DMS79 treated with DMSO at 0.1 percent for 48 hours (cell line): ENCODE results near the gene ERCC2.
A peak's percentile ranks its signal among the peaks of the same experiment; 100 is the strongest.

ENCODE experiments used
- DNase-seq: peaks from one replicate; lab custom pipeline; 2025; lab: John Stamatoyannopoulos, UW

Gene ERCC2

DNA sequence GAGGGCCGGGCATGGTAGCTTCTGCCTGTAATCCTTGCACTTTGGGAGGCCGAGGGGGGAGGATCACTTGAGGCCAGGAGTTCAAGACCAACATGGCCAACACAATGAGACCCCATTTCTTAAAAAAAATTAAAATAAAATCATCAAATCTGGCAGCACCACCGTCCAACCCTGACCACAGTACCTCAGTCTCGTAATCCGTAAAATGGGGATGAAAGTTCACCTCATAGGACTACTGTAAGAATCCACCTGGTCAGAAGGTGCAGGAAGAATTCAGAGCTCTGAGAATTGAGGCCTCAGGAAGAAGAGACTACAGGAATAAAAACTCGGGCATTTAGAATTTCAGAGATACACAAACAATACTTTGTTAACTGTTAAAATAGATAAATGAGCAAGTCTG lies 31.4 kb upstream of the ERCC2 start:
- DNase-seq, result no peak

DNA sequence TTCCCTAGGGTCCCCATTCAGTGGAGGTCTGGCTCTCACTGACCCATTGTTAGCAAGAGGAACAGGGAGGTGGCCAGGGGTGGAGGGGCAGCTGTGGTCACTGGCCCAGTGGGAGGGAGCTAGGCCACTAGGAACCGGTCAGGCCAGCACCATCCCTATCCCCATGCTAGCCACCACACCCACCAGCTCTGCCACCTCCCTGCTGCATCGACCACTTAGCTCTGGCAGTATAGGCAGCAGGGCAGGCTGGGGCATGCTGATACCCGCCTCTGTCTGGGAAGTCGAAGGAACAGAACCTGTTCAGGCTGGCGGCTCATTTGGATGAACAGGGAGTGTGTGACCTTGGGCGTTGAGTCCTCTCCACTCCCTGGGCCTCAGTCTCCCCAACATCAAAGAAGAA lies 29.8 kb upstream of the ERCC2 start:
- peak; percentile 5 for DNase-seq

DNA sequence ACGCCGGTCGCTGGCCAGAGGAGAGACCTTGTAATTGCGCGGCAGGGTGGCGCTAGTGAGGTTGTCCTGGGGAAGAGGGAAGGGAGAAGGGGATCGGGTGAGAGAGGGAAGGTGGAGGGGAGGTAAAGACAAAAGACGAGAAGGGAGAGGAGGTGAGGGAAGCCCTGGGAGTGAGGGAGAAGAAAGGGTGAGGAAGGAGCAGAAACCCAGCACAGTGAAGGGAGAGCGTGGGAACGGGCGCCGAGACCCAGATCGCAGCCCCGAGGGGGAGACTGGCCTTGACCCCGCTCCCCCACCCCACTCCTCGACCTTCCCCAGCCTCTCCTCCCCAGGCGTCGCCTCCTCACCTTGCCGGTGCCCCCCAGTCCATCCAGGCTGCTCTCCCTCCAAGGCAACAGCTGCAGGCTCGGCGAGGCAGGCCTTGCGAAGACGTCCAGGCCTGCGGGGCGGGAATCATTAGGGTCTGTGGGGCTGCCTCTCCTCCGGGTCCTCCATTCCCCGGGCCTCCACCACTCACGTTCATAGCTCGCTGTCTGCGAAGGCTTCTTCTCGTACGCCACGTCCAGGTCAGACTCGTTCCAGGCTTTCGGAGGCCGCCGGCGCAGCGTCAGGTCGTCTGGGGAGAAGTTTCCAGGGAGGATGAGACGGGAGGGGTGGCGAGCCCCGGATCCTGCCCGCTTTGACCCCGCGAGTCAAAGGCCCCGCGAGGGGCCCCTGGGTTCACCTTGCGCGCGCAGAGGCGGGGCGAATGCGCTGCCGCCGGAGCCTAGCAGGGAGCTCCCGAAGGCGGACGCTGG lies 25.6 kb upstream of the ERCC2 start:
- no peak for DNase-seq

DNA sequence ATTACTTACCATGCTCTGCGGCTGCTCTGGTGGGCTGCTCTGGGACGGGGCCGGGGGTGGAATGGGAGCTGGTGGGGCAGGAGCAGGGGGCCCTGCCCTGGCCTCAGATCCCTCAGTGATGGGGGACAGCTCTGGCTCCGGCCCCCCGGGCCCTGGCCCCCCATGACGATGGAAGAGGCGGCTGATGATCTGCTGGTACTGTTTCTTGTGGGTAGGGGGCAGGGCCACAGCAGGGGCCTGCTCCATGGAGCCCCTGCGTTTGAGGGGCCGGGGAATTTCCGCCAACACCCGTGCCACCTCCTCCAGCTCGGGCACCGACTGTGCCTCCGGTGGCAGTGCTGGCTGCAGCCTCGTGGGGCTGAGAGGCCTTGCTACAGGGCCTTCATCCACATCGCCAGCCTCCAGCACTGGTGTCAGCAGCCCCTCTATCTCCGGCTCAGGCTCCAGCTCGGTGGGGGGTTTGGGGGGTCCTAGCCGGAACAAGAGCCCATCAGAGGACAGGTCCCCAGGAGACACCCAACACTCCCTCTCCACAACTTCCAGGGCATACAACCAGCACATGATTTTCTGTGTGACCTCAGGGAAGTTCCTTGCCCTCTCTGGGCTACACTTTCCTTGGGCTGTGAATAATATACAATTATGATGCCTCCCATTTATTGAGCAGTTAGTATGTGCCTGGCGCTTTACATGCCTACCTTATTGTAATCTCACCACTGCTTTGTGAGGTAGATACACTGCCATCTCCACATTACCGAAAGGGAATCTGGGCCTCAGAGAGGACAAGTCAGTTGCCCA lies 21.7 kb upstream of the ERCC2 start:
- DNase-seq, result no peak

DNA sequence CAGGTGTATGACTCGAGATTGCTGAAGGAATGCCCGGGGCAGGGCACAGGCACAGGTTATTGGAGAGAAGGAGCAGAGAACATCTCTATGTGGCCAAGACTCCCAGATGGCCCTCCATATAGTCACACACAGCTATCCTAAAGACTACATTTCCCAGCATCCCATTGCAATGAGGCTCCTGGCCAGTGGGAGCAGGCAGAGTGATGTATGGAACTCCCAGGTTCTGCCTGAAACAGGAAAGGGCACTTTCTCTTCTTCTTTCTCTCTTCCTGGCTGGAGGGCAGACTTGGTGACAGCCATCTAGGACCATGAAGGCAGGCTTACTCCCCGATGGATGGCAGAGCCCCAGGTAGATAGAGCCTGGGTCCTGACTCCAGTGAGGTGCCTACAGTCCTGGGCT lies 21.0 kb upstream of the ERCC2 start:
- no peak for DNase-seq

DNA sequence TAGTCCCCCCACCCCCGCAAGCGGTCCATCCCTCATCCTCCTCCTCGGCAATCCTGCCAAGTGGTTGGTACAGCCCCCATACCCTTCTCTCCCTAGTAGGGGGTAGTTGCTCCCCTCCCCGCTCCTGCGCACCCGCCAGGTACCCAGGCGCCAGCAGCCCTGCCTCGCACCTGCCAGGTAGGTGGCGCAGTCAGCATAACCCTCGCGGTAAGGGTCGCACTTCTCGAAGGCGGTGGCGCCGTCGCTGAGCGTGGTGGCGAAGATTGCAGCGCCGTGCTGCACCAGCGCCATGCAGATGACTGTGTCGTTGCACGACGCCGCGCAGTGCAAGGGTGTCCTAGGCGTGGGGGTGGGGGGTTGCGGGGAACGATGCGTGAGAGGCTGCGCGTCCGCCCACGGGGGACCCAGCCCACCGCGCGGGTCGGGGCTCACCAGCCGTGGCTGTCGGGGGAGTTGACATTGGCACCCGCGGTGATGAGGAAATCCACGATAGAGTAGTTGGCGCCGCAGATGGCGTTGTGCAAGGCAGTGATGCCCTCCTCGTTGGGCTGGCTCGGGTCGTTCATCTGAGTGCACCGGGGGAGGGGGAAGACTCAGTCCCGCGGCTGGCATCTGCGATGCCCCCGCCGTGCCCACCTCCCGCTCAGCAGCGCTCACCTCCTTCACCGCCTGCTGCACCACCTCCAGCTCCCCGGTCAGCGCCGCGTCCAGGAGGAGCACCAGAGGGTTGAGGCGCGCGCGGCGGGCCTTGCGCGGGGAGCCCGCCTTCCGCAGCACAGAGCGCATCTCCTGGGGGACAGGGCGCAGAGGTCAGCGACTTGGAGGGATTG lies 15.2 kb upstream of the ERCC2 start:
- DNase-seq, result peak; percentile 12

DNA sequence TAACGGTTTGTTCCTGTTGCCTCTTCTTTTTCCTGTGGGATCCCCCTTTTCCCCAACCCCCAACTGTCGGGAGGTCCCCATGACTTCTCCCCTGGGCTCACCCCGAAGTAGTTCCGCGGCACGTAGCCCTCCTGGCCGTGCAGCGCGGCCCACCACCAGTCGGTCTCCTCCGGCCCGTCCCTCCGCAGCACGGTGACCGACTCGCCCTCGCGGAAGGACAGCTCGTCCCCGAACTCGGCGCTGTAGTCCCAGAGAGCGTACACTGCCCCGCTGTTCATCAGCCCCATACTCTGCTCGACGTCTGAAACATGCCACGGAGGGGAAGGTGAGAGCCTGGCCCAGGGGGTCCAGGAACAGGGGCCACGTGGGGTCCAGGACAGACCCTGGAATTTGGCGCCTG lies 12.1 kb upstream of the ERCC2 start:
- no peak for DNase-seq

DNA sequence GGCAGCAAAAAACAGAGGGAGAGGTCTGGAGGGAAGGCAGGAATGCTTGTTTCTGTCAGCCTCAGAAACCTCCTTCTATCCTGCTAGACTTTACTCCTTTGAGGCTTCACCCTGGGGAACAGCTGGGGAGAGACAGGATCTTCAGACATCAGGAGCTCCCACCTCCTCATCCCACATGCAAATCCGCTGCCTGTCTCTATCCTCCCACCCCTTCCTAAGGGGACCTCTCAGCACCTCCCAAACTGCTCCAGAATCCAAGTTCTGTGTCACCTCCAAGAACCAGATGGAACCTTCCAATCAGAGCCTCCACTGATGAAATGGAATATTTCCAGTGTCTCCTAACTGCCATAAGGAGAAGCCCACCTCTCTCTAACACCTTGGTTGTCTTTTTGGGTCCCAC lies 9.7 kb upstream of the ERCC2 start:
- DNase-seq, result no peak

DNA sequence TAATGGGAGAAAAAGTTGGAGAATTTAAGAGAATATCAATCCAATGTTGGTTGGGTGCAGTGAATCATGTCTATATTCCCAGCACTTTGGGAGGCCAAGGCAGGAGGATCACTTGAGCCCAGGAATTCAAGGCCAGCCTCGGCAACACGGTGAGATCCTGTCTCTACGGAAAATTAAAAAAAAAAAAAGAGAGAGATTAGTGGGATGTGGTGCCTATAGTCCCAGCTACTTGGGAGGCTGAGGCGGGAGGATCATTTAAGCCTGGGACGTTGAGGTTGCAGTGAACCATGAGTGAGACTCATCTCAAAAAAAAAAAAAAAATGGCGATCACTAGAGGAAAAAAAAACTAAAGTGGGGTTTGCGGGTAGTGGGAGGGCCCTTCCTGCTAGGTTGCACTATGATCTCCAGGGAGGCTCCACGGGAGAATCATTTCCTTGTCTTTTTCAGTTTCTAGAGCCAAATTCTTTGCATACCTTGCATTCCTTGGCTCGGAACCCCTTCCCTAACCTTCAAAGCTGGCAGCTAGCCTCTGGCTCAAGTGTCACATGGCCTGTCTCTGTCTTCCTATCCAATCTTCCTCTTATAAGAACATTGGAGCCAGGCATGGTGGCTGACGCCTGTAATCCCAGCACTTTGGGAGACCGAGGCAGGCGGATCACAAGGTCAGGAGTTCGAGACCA lies 5.8 kb upstream of the ERCC2 start:
- DNase-seq, result no peak

DNA sequence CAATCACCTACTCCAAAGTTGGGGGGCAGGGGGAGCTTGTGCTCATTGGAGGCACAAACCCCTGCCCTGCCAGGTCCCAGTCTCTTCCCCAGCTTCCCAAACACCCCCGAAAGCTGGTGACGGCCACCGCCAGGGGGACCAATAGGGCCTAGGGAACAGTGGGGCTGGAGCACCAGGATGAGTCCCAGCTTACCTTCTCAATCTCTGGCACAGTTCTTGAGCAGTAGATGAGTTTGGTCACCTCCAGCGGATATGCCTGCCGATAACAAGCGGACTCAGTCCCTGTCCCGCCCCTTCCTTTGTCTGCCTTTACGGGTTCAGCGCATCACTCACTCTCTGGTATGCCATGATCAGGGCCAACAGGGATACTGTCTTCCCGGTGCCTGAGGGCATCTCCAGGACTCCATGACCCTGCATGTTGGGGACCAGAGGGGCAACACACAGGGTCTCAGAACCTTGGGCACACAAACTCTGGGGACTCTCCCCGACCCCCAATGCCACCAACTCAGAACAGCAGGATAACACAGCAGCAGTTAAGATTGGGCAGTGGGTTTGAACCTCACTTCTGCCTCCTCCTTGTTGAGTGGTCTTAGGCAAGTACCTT lies 1.5 kb downstream of the ERCC2 start:
- DNase-seq, result no peak

DNA sequence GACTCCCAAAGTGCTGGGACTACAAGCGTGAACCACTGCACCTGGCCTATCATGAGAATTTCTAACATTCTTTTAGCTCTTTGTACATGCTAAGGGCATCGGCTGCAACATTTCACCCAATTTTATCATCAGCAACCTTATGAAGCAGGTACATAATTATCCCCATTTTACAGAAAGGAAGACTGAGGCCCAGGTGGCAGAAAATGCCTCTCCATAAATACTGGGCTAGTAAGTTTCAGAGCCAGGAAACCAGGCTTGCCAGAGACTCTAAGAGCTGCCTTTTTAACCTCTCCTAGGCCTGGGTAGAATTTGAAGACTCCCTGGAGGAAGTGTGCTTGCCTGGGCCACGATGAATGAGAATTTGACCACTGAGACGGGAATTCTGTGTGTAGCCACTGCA lies 2.2 kb downstream of the ERCC2 start:
- no peak for DNase-seq

DNA sequence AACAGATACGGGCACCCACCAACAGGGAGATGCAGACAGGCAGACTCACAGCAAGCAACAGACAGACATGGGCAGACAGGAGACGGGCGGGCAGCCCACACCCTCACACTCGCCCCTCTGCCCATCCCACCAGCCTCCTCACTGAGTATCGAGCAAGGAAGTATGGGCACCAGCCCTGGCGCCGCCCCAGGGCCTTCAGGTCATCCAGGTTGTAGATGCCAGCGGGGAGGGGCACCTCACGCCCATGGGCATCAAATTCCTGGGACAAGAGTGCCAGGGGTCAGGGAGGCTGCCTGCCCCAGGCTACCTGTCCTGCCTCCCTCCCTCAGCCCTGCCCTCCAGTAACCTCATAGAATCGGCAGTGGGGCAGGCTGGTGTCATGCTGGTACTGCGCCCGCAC lies 5.7 kb downstream of the ERCC2 start:
- DNase-seq, result no peak

DNA sequence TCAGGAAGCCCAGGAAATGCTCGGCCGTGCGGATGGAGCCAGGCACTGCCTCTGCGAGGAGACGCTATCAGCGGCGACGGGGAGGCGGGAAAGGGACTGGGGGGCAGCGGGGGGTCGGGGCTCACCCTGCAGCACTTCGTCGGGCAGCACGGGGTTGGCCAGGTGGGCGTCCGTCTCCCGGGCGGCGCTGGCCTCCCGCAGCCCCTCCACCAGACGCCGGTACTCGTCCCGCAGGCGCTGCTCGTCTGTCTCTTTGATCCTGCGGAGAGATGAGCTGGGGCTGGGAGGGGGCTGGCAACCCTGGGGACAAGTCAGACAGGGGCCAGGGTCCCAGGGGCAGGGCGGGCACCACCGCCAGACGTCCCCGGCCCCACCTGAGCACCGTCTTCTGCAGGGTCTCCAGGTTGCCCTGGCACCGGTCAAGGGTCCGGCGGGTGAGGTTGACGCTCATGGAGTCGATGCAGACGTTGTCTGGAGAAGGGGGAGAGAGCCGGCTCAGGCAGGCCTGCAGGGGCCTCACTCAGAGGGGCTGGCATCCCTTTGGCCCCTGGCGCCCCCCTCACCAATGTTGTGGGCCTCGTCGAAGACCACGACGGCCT lies 6.4 kb downstream of the ERCC2 start:
- no peak for DNase-seq

DNA sequence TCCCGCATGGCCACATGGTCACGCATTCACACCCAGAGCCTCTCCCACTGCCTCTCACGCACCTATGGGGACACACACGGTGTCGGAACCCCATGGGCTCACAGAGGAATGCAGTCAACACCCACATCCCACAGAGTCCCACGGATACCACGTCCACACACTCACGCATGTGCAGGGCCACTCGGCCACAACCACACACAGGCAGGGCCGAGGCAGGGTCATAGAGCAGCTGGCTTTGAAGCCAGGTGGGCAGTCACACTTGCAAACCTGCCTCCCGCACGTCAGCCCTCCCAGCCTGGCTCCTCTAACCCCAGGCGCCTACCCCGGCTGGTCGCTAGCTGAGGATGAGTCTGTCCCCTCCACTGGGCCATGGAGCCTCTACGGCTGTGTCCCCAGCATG lies 8.1 kb downstream of the ERCC2 start:
- DNase-seq, result no peak

DNA sequence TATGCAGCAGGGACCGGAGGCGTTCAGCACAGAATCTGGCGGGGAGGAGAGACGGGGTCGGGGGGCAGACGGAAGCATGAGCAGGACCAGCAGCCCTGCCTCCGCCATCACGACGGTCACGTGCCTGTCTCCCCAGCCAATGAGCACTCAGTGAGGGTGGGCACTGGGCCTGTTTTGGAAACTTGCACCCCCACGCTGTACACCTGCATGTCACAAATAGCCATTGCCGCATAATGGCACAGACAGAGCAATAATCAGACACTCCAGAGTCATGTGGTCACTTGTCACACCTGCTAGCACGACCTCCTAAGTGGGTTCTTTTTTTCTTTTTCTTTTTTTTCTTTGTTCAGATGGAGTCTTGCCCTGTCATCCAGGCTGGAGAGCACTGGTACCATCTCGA lies 8.8 kb downstream of the ERCC2 start:
- DNase-seq, result no peak

DNA sequence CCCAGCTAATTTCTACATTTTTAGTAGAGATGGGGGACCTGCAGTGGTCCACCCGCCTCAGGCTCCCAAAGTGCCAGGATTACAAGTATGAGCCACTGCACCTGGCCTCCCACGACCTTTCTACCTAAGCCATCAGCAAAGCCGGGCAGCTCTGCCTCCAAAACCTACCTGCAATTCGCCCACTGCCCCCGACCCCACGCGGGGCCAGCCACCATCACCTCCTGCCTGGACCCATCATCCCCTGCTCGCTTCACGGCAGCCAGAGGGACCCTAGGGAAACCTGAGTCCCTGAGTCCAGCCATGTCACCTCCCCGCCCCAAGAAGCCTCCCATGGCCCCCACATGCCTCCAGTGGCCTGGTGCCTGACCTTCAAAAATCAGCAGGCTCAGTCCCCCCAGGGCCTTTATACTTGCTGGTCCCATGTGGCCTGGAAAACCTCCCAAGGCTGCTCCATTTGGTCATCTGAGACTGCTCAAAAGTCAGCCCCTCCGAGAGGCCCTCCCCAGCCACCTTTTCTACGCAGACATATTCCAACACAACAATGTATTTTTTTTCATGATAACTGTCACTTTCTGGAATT lies 12.1 kb downstream of the ERCC2 start:
- no peak for DNase-seq

DNA sequence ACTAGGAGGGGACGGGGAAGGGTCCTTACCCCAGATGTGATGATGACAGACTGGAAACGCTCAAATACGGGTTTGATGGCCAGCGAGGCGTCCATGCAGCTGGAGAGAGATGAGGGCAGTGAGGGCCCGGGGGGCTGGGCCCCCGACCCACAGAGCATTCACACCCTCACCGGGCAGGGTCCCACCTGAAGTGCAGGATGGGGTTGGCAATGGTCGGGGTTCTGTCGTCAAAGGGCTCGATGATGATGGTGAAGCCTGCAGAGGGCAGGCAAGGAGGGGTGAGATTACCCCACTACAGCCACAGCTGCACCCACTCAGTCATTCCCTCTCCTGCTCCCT lies 13.0 kb downstream of the ERCC2 start:
- DNase-seq, result no peak

DNA sequence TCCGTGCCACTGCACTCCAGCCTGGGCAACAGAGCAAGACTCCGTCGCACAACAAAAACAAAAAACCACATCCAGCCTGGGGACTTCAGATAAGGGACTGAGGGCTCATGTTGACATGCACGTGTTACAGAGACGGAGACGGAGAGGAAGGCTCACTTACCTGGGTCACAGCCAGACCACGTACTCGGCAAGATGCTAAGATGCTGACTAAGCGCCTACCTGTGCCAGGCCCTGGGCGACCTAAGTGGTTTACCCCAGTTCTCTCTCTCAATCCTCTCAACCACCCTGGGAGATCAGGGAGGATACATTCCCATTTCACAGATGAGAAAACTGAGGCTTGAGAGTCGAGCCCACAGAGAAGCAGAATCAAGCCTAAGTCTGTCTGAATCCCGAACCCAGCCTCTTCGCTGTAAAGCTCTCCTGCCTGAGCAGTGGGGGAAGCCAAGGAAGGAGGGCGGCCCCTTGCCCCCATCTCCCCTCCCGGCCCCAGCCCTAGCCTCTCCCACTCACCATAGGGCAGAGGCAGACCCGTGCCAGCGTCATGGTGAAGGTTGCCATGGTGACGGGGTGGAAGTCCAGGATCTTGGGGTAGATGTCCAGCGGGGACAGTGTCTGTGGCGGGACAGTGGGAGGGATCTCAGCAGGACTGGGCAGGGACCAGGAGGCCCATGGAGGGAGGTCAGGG lies 13.5 kb downstream of the ERCC2 start:
- no peak for DNase-seq

DNA sequence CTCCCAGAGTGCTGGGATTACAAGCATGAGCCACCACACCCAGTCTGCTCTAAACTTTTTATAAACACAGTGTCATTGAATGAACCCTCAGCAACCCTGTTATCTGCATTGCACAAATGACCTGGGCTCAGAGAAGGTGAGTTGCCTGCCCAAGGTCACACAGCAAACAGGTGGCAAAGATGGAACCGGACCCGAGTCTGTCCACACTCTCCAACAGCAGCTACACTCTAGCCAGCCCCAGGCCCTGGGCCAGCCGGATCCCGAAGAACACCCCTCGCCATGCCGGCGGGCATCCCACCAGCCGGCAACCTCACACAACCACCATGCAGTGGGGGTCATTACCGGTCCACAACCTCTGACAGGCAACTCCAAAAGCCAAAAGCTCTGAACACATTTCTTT lies 14.5 kb downstream of the ERCC2 start:
- no peak for DNase-seq

DNA sequence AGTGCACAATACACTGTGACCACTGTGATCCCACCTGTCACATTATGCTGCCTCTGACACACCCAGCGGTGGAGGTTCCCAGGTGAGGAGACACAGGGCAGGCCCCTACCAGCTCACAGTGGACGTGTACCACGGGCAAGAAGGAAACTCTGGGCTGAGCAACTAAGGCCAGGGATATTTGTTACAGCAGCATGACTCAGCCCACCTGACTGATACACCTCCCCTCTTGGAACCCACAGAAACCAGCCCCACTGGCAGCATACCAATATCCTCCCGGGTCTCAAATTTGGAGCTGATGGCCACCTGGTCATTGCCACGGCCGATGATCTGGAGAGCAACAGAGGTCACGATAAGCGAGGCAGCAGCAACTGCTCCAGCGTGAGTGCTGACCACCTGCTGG lies 15.0 kb downstream of the ERCC2 start:
- DNase-seq, result no peak
